LNCaP clone FGC (cell line): ENCODE data around the gene TMA7B.

Source experiments
- DNase-seq: peaks from one replicate; pipeline ENCODE4 v3.0.0-alpha.2; 2011; ENCODE audit warnings: low read depth
- H3K4me3 ChIP-seq: 2 replicates; pipeline ENCODE4 v1.5.1; 2011; ENCODE audit warnings: mild to moderate bottlenecking, low read depth, low read length, control low read depth
- TF ChIP-seq, protein P1 (sequence below): IDR thresholded peaks from 2 replicates; pipeline ENCODE4 v1.5.1; 2012; ENCODE audit warnings: mild to moderate bottlenecking; ENCODE audit not compliant: control insufficient read depth, insufficient read depth; ENCODE audit errors: extremely low read depth

Gene TMA7B

DNA sequence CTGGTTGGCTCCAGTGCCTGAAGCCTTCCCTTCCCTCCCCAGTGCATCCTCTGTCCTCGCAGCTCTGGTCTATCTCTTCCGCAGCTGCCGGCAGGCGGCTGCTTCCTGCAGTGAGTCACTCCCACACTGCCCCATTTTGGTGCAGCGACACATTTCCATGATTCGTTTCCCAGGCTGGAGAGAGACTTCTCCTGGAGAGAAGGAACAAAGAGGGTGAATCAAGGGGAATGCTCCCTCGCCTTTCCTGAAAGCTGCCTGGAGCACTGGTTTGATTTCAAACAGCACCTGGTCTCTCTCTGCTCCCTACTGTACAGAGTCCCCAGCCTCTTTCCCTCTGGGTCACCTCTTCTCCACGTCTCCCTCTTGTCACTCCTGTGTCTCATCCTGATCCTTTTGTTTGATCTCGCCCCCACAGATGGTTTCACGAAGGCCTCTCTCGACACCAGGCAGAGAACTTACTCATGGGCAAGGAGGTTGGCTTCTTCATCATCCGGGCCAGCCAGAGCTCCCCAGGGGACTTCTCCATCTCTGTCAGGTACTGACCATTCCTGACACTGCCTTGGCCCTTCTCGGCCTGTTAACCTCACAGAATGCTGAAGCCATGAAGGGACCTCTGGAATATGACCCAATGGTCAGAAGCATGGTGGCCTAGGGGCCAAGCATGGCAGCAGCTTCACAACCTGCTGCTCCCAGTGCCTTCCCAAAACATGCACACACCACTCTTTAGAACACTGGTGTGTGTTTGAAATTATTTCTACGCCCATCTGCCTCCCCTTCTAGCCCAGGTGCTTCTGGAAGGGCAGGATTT, at the start of gene TMA7B:
TMA7B (plus strand) TSS at position 758 of the 808 bp plus-strand sequence. CDS start 3,978 bp downstream, outside the sequence.
- TF ChIP-seq, protein P1, sequence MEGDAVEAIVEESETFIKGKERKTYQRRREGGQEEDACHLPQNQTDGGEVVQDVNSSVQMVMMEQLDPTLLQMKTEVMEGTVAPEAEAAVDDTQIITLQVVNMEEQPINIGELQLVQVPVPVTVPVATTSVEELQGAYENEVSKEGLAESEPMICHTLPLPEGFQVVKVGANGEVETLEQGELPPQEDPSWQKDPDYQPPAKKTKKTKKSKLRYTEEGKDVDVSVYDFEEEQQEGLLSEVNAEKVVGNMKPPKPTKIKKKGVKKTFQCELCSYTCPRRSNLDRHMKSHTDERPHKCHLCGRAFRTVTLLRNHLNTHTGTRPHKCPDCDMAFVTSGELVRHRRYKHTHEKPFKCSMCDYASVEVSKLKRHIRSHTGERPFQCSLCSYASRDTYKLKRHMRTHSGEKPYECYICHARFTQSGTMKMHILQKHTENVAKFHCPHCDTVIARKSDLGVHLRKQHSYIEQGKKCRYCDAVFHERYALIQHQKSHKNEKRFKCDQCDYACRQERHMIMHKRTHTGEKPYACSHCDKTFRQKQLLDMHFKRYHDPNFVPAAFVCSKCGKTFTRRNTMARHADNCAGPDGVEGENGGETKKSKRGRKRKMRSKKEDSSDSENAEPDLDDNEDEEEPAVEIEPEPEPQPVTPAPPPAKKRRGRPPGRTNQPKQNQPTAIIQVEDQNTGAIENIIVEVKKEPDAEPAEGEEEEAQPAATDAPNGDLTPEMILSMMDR = no peak
- no peak within 1 kb of the TSS for H3K4me3 ChIP-seq
- DNase-seq = no peak

DNA sequence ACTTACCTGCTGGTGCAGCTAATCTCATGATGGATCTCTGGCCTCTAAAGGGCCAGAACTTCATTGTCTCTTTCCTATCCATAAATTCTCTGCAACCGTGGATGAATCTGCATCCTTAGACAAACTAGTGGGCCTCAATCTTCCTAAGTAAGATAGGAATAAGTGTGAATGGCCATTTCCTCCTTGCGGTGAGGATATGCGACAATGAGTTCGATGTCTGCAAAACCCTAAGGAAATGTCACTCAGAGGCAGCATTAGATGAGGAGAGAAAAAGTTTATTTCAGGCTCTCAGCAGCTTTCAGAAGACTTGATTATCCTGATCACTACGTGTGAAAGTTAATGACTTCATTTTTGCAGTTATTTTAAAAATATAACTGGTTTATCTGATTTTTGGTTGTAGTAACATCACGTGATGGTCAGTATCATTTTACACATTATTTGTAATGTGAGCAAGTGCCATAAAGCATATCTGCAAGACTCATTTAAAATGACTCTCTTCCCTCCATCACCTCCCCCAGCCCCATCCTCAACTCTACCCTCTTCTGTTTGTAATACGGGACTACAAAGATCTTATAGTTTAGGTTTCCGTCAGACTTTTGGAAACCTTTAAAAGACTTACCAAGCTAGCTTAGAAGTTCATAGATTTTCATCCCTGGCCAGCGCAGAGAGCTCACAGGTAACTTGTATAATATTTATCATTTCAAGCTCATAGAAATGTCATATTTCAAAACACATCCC, 49.2 kb upstream of the TMA7B start:
- TF ChIP-seq, protein P1 = no peak
- H3K4me3 ChIP-seq = no peak overlapping the region
- DNase-seq = no peak

DNA sequence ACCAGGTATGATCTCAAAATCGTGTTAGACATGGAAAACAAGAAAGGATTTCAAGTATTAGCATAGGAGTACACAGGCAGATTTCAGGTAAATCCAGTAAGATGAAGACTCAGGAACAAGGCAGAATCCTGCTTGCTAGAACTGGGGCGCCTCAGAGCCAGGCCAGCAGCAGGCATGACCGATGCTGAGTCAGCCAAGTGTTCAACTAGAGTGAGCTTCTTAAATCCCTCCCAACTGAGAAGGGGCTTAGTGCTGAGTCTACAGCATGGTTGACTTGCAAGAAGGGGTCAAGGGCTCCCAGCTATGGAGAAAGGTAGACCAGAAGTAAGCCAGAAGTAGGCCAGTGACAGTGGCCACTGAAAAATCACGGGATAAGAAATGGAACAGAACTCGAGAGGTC, 46.9 kb upstream of the TMA7B start:
- no peak for DNase-seq
- TF ChIP-seq, protein P1 = no peak
- no peak overlapping the region for H3K4me3 ChIP-seq

DNA sequence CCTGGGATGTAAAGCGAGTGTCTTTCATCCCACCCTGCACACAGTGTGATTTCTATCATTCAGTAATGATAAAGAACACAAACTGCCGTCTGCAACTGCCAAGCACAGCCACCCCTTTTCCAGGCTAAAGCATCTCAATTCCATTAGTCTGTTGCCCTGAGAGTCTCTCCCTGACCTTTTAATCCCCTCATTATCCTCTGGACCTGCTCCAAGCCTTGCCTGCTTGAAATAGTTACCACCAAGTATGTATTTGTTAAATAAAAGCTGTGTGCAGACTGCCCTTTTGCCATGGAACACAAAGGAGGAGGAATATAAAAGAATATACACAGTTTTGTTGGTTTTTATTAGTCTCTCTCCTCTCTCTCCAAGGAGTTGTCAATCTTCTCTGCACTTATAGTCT, 46.3 kb upstream of the TMA7B start:
- TF ChIP-seq, protein P1 = no peak
- H3K4me3 ChIP-seq = no peak overlapping the region
- no peak for DNase-seq

DNA sequence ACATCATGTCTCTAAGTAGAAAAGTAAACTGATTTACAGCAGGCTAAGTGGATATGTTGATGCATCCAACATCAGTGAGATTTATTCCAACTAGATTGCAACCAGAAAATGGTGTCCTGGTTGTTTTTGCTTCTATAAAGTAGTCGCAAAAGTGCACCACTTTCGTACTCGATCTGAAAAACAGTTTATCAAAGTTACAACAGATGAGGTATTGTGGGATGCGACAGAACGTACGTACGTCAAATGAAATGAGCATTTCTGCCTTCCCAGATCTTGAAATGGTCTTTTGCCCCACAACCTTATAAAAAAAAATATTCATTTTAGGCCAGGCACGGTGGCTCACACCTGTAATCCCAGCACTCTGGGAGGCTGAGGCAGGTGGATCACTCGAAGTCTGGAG, 45.6 kb upstream of the TMA7B start:
- H3K4me3 ChIP-seq = no peak overlapping the region
- TF ChIP-seq, protein P1 = no peak
- DNase-seq = no peak

DNA sequence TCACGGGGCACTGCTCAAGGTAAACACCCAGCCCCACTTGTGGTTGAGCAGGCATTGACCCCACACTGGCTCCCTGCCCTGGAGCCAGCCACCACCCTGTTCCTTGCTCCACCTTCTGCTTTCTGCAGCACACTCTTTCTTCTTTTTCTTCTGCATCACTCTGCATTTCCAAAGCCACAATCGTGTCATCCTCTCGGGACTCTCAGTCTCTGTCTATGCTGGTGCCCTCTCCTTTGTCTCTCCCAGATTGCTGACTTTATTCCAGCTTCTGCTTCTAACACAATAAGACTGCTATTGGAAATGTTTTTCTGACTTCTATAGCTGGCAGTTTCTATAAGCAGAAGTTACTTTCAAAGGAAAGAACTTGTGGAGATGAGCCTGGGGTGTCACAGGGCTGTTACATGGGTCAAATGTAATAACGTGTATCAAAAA, 44.9 kb upstream of the TMA7B start:
- no peak overlapping the region for H3K4me3 ChIP-seq
- TF ChIP-seq, protein P1 = no peak
- no peak for DNase-seq
